HCEC 1CT (cell line): ENCODE data around the gene NLRC5.
"Not testable (repeated sequence)": the region's sequence is repeated elsewhere in the genome, so short reads cannot be mapped to it uniquely, and the experiment has no call there.

ENCODE experiments used
- DNase-seq: peaks from one replicate; pipeline ENCODE4 v3.0.0-alpha.2; 2017

NLRC5 gene

DNA sequence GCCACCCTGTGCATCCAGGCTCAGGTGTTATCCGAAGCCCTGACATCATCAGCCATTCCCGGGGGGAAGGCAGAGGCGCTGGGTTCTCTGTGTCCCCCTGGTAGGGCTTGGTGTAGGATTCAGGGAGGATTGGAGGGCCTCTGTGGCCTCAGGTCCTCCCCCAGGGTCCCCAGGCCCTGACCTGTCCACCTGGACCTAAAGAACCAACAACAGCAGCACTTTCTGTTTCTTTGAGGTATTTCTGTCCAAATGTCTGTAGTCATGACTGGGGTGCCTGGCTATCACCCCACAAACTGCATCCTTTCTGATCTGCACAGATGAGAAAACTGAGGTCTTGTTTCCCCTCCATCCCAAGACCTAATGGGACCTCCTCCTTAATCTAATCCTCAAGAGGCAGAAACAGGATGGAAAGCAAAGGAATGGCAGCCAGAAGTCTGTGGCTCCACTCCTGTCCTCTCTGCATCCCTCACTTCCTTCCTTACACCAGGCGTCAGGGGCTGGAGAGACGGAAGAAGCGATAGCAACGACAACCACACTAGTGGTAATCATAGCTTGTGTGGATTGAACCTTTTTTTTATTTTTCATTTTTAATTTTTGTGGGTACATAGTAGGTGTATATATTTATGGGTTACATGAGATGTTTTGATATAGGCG, 11.8 kb downstream of the NLRC5 start:
- DNase-seq: no peak

DNA sequence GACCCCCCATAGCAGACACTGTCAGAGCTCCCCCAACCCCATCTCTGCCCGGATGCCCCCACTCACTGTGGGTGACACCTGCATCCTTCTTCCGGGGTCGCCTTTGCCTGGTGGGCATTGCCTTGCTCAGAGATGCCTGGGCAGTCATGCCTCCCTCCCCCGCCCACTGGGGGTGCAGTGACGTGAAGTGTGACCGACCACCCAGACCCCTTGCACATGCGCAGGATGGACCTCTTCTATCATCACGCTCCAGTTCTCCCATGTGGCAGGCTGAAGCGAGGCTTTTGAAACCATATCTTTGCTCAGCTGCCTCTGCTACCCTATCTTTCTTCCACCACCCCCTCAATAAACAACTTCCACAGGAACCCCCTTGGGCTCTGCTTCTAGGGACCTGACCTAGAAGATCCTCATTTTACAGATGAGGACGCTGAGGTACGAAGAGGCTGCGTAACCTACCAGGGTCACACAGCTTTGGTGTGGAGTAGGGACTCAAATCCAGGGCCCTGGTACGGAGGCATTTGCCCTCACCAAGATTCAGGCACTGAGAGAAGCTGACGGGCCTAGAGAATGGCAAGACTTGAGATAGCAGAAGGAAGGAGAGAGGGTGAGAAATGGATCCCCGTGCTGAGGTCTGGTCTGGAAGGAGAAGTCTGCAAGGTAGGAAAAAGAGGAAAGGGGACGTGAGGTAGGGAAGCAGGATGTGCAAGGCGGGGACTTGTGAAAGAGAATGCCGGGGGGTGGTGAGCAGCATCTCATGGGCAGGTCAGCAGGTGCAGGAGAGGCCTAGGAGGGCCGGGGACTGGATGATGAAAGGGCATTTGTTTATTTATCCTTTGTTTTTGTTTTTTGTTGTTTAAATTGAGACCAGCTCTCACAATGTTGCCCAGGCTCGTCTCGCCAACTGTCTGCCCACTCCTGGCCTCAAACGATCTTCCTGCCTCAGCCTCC, 14.4 kb downstream of the NLRC5 start:
- no peak for DNase-seq

DNA sequence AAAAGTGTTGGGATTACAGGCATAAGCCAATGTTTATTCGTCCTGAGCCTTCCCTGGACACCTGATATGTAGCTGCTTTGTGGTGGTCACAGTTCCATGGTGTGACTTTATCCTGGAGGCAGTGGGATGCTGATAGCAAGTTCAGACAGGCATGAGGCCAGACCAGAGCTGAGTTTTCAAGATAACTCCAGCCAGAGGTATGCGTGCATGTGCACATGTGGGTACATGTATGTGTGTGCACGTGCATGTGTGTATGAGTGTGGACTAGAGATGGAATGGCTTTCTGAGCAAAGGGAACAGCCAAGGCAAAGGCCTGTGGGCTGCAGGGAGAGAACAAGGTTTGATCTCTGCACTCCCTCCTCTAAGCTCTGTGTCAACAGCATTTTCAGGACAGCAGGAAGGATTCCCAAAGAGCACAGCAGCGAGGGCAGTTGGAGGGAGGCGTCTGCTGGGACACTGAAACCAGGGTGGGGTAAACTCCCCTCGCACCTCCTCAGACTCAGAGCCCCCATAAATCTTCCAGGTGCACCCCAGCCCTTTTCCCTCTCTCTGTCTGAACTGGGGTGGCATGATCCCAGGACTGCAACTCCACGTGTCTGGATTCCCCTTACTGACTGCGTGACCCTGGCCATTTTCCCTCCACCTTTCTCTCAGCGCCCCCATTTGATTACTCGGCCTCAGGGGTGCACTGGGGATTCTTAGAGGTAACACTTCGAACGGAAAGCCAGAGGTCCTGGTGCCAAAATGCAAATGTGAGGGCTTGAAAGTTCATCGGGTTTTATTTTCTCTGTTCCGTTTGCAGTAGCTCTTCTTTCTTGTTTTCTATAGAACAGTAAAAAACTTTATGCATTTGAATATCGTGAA, 15.3 kb downstream of the NLRC5 start:
- no peak for DNase-seq

DNA sequence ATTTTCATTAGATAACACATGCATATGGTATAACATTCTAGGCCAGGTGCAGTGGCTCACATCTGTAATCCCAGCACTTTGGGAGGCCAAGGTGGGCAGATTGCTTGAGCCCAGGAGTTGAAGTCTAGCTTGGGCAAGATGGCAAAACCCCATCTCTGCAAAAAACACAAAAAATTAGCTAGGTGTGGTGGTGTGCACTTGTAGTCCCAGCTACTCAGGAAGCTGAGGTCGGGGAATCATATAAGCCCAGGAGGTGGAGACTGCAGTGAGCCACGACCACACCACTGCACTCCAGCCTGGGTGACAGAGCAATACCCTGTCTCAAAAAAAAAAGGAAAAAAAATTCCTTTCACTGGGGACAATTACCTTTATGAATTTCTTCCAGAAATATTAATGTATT, 16.2 kb downstream of the NLRC5 start:
- not testable (repeated sequence) for DNase-seq

DNA sequence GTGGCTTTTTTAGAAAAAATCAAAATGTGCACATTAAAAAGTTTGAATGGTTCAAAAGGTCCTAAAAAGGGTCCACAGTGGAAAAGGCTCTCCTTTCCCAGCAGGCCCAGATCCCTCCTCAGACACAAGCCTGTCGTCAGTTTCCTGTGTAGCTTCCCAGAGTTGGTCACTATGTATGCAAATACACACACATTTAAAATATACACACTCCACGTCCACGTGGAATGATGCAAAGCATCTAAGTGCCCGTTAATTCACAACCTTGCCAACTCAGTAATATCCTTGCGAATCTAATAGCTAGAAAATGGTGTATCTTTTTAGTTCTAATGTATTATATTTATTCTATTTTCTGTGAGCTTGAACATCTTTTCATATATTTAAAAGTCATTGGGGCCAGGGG, 17.7 kb downstream of the NLRC5 start:
- DNase-seq: no peak

DNA sequence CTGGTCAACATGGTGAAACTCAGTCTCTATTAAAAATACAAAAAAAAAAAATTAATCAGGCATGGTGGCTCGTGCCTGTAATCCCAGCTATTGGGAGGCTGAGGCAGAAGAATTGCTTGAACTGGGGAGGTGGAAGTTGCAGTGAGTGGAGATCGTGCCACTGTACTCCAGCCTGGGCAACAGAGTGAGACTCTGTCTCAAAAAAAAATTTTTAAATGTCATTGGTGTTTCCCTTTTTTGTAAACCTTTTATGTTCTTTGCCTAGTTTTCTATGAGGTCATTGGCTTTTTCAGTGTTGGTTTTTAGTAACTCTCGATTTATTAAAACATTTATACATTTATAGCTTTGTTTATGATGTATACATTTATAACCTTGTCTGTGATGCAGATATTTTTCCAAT, 18.2 kb downstream of the NLRC5 start:
- DNase-seq: no peak

DNA sequence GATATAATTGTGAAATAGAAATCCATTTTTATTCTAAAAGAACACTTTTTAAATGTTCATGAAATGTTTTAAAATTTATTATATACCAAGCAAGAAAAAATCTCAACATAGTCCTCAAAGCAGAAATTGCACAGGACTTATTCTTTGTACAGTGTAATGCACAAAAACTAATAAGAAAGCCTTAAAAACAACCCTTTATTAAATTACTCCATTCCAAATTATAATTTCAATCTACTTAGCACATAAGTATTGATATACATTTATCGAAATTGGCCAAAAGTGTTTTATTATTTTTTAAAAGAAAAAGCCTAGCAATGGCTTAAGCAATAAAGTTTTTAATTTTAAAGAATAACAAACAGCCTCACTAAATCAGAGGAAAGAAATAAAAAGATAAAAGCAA, 19.1 kb downstream of the NLRC5 start:
- no peak for DNase-seq

DNA sequence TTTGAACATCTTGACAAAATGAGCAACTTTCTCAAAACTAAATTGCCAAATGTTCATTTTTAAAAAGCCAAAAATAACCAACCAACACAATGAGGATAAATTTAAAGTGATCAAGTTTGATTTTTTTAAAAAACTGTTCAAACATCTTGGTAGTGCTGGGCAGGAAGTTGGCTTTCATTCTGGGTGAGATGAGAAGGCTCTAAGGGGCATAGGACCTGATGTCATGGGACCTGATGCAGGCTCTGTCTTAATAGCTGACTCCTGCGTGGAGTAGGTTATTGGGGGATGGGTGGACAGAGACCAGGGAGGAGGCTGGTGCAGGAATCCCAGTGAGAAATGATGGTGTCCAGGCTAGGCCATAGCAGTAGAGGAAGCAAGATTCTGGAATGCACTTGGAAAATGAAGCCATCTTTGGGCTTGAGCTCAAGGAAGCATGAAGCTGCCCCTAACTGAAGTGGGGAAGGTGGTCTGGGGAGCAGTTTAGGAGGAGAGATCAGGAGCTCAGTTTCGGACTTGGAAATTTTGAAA, 20.4 kb downstream of the NLRC5 start:
- DNase-seq: no peak

DNA sequence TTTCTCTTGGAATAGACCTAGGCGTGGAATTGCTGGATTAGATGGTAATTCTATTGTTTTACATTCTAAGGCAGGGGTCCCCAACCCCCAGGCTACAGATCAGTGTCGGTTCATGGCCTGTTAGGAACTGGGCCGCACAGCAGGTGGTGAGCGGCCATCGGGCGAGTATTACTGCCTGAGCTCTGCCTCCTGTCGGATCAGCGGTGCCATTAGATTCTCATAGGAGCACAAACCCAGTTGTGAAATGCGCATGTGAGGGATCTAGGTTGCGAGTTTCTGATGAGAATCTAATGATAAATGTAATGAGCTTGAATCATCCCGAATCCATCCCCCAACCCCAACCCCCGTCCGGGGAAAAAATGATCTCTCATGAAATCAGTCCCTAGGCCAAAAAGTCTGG, 23.0 kb downstream of the NLRC5 start:
- no peak for DNase-seq

DNA sequence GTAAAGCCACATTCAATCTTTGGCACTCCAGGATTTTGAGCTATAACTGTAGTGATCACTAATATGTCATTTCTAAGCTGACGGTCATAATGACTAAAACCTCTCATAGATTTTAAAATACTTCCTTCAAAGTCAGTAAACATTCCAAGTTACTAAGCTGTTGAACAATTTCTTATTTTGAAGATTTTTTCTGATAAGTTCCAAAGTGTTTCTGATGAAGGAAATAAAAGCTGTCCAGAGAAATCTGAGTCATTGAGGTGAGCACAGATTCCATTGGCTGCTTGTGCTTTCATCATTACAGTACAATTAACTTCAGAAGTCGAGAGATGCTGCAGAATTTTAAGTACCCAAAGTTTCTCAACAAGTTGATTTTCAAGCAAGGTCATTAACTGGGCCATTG, 23.9 kb downstream of the NLRC5 start:
- DNase-seq: peak; percentile 48

DNA sequence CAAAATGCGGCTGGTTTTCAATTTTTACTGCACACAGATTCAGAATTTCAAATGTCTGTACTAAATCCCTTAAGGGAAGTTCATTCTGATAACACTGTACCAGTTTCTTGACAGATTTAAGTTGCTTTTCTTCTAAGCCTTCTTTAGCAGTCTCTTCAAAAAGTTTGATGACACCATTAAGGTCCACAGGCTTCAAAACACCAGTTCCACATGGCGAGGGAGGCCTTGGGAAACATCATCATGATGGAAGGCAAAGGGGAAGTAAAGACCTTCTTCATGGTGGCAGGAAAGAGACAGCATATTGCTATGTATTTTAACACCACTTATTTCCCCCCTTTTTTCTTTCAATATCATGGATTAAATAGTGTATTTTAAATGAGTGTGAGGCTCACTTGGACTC, 24.5 kb downstream of the NLRC5 start:
- no peak for DNase-seq

DNA sequence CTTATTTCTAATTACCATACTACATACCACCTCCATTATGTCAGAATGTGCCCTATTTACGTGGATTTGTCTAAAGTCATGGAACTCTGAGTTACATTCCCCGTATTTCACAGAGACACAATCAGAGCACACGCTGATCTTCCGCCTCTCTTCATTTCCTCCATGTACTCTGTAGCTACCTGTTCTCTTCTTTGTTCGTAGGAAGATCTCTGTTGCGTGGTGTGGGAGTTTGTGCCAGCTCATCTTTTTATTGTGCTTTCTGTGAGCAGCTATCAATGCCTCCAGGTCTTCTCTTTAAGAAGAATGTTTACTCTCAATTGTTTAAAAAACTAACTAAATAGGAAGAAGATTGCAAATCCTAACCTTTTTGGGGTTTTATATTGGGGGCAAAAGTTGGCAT, 26.9 kb downstream of the NLRC5 start:
- no peak for DNase-seq

DNA sequence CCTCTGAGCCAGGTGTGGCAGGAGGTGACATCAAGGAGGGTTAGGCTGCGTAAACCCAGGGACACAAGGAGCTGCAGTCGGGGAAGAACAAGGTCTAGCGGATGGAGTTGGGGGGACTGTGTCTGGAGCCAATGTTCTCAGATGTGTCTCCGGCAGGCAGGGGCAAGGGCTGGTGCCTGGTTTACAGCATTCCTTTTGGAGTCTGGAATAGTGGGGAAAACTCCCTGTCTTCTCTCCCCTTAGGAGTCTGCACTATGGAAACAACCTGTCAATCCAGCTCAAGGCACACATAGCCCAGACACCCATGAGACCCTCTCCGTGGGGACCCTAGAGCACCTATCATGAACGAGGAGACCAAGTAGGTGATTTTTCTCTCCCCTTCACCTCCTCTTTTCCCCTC, 27.5 kb downstream of the NLRC5 start:
- DNase-seq: no peak

DNA sequence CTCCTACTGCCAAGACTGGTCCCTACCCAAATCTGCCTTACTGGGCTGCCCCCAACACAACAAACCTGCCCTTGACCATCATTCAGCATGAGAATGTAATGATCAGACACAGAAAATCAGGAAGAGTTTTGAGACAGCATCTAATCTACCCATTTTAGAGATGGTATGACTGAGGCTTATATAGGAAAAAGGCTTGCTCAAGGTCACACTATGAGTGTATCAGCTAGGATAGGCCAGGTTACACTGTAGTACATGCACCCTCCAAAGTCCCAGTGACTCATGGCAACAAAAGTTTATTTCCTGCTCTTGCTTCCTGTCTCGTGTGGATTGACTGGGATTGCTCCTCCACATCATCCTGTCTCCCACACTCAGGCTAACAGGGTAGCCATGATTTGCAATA, 27.9 kb downstream of the NLRC5 start:
- peak; percentile 35 for DNase-seq

DNA sequence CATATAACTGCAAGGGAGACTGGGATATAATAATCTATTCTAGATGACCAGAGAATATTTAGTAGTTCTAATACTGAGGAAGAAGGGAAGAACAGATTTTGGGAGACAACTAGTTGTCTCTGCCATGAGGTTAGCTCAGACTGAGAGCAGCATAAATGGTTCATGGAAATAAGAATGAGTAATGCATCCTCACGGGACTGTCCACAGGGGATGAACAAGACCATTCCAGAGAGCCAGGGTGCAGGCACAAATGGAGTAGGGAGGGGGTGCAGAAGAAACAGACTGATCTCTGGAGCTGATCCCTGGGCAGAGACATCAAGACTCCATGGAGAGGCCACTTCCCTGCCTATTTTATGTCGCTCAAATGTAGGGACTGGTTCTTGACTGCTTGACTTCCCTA, 30.4 kb downstream of the NLRC5 start:
- no peak for DNase-seq

DNA sequence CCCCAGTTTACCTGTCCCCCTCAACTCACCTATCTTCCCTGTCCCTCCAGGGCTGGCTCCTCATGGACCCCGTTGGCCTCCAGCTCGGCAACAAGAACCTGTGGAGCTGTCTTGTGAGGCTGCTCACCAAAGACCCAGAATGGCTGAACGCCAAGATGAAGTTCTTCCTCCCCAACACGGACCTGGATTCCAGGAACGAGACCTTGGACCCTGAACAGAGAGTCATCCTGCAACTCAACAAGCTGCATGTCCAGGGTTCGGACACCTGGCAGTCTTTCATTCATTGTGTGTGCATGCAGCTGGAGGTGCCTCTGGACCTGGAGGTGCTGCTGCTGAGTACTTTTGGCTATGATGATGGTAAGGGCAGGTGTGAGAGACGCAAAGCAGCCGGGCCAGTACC, 31.3 kb downstream of the NLRC5 start:
- DNase-seq: no peak

DNA sequence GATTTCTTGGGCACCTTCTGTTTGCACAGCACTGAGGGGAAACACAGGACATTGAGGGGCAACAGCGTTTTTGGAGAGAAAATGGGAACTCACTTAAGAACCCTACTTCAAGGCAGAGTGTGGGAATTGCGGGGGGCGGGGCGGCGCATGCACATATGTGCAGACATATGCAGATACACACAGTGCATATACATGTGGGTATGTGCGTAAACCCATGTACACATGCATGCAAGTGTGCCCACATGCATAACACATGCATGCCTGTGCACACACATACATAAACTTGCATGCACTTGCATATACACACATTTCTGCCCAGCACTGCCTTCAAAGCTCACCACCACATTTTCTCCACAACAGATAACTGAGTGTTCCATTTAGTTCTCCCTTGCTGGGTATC, 32.4 kb downstream of the NLRC5 start:
- no peak for DNase-seq

DNA sequence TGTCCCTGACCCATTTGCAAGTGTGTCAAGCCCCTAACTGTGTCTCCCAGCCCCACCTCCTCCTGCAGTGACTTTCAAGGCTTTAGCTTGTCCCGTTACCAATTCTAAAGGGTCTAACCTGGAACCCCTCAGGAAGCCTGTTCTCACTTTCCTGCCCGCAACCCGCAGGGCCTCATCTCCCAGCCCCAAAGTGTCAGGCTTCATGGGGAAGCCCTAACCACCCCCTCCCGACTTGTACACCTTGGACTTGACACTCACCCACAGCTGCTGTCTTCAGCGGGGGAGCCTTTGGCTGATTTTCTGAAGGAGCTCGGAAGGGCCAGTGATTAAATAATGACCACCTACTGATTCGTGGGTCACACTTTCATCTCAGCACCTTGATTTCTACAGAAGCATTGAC, 33.1 kb downstream of the NLRC5 start:
- DNase-seq: no peak

DNA sequence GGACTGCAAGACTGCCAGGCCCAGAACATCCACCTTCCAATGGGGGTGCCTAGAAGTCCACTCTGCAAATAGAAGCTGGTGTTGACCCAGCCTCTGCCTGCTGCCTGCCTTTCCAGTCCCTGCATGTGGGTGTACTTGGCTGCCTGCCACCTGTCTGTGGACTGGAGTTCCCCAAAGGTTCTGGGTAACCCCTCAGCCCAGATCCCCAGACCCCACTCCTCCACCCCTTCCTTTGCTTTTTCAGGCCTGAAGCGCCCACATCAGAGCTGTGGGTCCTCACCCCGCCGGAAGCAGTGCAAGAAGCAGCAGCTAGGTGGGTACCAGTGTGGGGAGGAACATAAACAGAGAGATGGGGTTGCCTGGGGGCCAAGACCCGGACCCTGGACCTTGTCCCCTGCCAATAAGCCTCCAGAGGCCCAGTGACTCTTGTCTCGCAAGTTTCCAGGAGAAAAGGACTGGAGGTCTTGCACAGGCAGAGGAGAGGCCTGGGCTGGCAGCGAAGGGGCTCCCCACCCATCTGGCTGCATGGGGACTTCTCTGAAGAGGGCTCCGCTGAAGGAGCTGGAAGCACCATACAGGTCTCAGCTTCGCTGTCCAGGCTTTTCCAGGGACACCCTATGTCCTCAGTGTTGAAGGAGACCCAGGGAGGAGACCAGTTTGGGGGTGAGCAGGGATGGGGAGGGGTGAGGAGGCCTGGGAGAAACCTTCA, 34.3 kb downstream of the NLRC5 start:
- DNase-seq: no peak

DNA sequence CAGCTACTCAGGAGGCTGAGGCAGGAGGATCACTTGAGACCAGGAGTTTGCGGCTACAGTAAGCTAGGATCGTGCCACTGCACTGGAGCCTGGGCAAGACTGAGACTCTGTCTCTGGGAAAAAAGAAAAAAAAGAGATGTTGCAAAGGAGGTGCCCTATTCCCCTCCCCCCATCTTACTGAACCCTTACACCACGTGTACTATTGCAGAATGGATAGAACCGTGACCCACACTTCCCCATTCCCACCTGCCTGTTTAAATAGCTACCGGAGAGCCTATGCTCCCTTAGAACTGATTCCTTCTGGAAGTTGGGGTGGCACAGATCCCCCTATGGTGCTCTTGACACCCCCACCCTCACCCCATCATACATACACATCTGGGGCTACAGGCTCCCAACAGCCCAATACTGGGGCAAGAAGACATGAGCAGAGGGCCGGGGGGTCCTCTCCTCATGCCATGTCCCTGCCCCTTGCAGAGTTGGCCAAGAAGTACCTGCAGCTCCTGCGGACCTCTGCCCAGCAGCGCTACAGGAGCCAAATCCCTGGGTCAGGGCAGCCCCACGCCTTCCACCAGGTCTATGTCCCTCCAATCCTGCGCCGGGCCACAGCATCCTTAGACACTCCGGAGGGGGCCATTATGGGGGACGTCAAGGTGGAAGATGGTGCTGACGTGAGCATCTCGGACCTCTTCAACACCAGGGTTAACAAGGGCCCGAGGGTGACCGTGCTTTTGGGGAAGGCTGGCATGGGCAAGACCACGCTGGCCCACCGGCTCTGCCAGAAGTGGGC, 35.7 kb downstream of the NLRC5 start:
- no peak for DNase-seq

DNA sequence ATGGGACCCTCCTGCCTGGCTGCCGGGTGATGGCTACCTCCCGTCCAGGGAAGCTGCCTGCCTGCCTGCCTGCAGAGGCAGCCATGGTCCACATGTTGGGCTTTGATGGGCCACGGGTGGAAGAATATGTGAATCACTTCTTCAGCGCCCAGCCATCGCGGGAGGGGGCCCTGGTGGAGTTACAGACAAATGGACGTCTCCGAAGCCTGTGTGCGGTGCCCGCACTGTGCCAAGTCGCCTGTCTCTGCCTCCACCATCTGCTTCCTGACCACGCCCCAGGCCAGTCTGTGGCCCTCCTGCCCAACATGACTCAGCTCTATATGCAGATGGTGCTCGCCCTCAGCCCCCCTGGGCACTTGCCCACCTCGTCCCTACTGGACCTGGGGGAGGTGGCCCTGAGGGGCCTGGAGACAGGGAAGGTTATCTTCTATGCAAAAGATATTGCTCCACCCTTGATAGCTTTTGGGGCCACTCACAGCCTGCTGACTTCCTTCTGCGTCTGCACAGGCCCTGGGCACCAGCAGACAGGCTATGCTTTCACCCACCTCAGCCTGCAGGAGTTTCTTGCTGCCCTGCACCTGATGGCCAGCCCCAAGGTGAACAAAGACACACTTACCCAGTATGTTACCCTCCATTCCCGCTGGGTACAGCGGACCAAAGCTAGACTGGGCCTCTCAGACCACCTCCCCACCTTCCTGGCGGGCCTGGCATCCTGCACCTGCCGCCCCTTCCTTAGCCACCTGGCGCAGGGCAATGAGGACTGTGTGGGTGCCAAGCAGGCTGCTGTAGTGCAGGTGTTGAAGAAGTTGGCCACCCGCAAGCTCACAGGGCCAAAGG, 36.8 kb downstream of the NLRC5 start:
- DNase-seq: no peak
